ENCODE data around the gene SYTL3. TPM values are rescaled to one million over a fixed set of nuclear protein-coding genes. Genes with fewer than 3 reads are reported as not detected.

Gene SYTL3
- total and polyA plus RNA-seq, 2 of the 8 experiments (the other 6 are each of a cell fraction or from before 2014, with no cell fraction given): 0.27 to 0.99 TPM

- TF ChIP-seq CHD7 (IDR thresholded peaks at IDR 0.05; ENCODE audit: insufficient replicate concordance, low read length) (no peak), SP2 (IDR thresholded peaks at IDR 0.05; ENCODE audit: low read length) (no peak), ZNF274 (IDR thresholded peaks at IDR 0.05; ENCODE audit: borderline replicate concordance, extremely low read depth, low read length) (no peak), TCF12 (IDR thresholded peaks at IDR 0.05; ENCODE audit: low read depth, low read length) (no peak), TEAD4 (IDR thresholded peaks at IDR 0.05; ENCODE audit: low read depth, low read length) (no peak), MAX (IDR thresholded peaks at IDR 0.05) (no peak), SP1 (IDR thresholded peaks at IDR 0.05; ENCODE audit: low read depth, low read length) (no peak), GTF2F1 (IDR thresholded peaks at IDR 0.05; ENCODE audit: borderline replicate concordance, low read depth, low read length) (no peak), EP300 (IDR thresholded peaks at IDR 0.05; ENCODE audit: borderline replicate concordance in 1 of 2, low read depth in 2 of 2, low read length in 2 of 2) (no peak), TBP (IDR thresholded peaks at IDR 0.05; ENCODE audit: low read depth, low read length) (no peak), CHD1 (IDR thresholded peaks at IDR 0.05; ENCODE audit: low read depth, low read length) (no peak)
Measured at GRCh38 chr6:158744986-158745430, 95.2 kb downstream of the SYTL3 start (continued).
